Muscle of arm (tissue), 12 donors: ENCODE measurements around the gene NPLOC4. TPM values are rescaled to one million over a fixed set of nuclear protein-coding genes. Genes with fewer than 3 reads are reported as not detected.
A peak's percentile ranks its signal among the peaks of the same experiment; 100 is the strongest.
"Not testable (repeated sequence)": the region's sequence is repeated elsewhere in the genome, so short reads cannot be mapped to it uniquely, and the experiment has no call there.

ENCODE experiments used
- DNase-seq: peaks from one replicate; pipeline ENCODE4 v3.0.0-alpha.2; 2013
- polyA plus RNA-seq, 12 donors: library from polyadenylated mRNA; unstranded; fragments of 120-200 nt; gene quantifications; one replicate each; pipeline ENCODE4 v1.2.1, GENCODE V29; 2013; ENCODE audit not compliant: insufficient read length in 12 of 12

The NPLOC4 gene
- polyA plus RNA-seq, 12 donors = 48.7 to 63.7 (median 58.9) TPM; not detected in 1

- no peak for DNase-seq
Measured at GRCh38 chr17:81640011-81640410, 3.1 kb upstream of the NPLOC4 start.

GRCh38 chr17:81638683-81639082, 1.8 kb upstream of the NPLOC4 start:
- DNase-seq = no peak

GRCh38 chr17:81635973-81636504, 873 bp downstream of the NPLOC4 start:
- DNase-seq = no peak

GRCh38 chr17:81635431-81635830, 1.5 kb downstream of the NPLOC4 start:
- DNase-seq = no peak

GRCh38 chr17:81631482-81631881, 5.4 kb downstream of the NPLOC4 start:
- no peak for DNase-seq

GRCh38 chr17:81630274-81630673, 6.6 kb downstream of the NPLOC4 start:
- DNase-seq = no peak

- no peak for DNase-seq
Measured at GRCh38 chr17:81621494-81622130, 15.3 kb downstream of the NPLOC4 start.

GRCh38 chr17:81618307-81618706, 18.6 kb downstream of the NPLOC4 start:
- DNase-seq = not testable (repeated sequence)

- DNase-seq = no peak
Measured at GRCh38 chr17:81616877-81617276, 20.0 kb downstream of the NPLOC4 start.

GRCh38 chr17:81615401-81615930, 21.4 kb downstream of the NPLOC4 start:
- no peak for DNase-seq

- no peak for DNase-seq
Measured at GRCh38 chr17:81612172-81612970, 24.5 kb downstream of the NPLOC4 start.

GRCh38 chr17:81609541-81610311, 27.2 kb downstream of the NPLOC4 start:
- no peak for DNase-seq

- DNase-seq = no peak
Measured at GRCh38 chr17:81608605-81609004, 28.3 kb downstream of the NPLOC4 start.

GRCh38 chr17:81608082-81608481, 28.8 kb downstream of the NPLOC4 start:
- DNase-seq = no peak

- no peak for DNase-seq
Measured at GRCh38 chr17:81607431-81607830, 29.5 kb downstream of the NPLOC4 start.

GRCh38 chr17:81603846-81604610, 32.9 kb downstream of the NPLOC4 start:
- DNase-seq = no peak

GRCh38 chr17:81601525-81602120, 35.3 kb downstream of the NPLOC4 start:
- DNase-seq = peak; percentile 71

GRCh38 chr17:81599719-81600486, 37.0 kb downstream of the NPLOC4 start:
- no peak for DNase-seq

GRCh38 chr17:81593105-81593871, 43.6 kb downstream of the NPLOC4 start:
- DNase-seq = no peak
